Measurements from ENCODE around the gene NEMP1. TPM values are rescaled to one million over a fixed set of nuclear protein-coding genes. Genes with fewer than 3 reads are reported as not detected.

NEMP1 gene
- total and polyA plus RNA-seq, 2 of the 13 experiments (the other 11 are each of a cell fraction or from before 2014, with no cell fraction given): 11.4 to 12.9 TPM

DNA sequence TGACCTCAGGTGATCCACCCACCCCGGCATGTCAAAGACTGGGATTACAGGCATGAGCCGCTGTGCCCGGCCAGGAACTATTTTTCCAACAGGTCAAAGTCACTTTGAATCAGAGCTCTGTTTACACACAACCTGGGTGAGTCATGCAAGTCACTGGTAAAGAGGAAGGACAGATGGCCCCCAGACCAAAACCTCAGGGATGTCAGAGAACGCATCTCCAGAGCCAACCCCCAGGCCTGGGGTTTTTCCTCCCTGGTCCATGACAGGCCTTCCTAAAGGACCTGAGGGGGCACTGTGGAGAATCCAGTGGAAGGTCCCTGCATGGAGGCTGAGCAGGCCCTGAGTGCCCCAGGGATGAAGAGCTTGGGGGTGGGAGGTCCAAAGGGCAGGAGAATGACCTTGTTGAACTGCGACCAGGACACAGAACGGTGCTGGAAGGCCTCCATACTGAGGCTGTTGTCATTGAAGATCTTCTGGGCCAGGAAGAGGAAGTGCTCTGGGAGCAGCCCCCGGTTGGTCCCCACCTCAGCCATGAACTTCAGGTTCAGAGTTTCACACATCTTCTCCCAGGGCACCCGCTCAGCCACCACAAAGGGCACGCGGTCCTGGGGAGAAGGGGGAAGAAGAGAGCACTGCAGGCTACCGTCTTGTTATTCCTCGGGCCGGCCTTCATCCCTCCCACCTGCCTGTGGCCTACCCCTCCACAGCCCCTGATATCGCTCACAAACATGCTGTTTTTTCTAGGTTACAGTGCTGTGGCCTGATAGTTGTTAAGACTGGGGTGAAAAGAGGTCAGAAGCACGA lies 23.5 kb upstream of the NEMP1 start (continued):
- TF ChIP-seq ZNF660 (CRISPR knock-in tag; IDR thresholded peaks at IDR 0.05; ENCODE audit: borderline replicate concordance, low read depth): no peak
- TF ChIP-seq ZNF496 (CRISPR knock-in tag; IDR thresholded peaks at IDR 0.05; ENCODE audit: insufficient replicate concordance): no peak
- TF ChIP-seq, protein P1, sequence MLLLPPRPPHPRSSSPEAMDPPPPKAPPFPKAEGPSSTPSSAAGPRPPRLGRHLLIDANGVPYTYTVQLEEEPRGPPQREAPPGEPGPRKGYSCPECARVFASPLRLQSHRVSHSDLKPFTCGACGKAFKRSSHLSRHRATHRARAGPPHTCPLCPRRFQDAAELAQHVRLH (CRISPR knock-in tag; IDR thresholded peaks at IDR 0.05; ENCODE audit: borderline replicate concordance, low read depth): peak; percentile 54; the same call in 1 of the 2 replicates
- TF ChIP-seq ZNF431 (CRISPR knock-in tag; IDR thresholded peaks at IDR 0.05; ENCODE audit: borderline replicate concordance, low read depth): peak; percentile 48
- TF ChIP-seq, protein P2, sequence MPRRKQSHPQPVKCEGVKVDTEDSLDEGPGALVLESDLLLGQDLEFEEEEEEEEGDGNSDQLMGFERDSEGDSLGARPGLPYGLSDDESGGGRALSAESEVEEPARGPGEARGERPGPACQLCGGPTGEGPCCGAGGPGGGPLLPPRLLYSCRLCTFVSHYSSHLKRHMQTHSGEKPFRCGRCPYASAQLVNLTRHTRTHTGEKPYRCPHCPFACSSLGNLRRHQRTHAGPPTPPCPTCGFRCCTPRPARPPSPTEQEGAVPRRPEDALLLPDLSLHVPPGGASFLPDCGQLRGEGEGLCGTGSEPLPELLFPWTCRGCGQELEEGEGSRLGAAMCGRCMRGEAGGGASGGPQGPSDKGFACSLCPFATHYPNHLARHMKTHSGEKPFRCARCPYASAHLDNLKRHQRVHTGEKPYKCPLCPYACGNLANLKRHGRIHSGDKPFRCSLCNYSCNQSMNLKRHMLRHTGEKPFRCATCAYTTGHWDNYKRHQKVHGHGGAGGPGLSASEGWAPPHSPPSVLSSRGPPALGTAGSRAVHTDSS (CRISPR knock-in tag; conservative IDR thresholded peaks at IDR 0.05): no peak
- TF ChIP-seq SMARCC2 (IDR thresholded peaks at IDR 0.05): peak; percentile 33; the same call in 1 of the 2 replicates
- TF ChIP-seq ZNF484 (CRISPR knock-in tag; IDR thresholded peaks at IDR 0.05; ENCODE audit: borderline replicate concordance, low read depth): no peak
- peak; percentile 79 for TF ChIP-seq GABPB1 (CRISPR knock-in tag; IDR thresholded peaks at IDR 0.05)
- TF ChIP-seq, protein P3, sequence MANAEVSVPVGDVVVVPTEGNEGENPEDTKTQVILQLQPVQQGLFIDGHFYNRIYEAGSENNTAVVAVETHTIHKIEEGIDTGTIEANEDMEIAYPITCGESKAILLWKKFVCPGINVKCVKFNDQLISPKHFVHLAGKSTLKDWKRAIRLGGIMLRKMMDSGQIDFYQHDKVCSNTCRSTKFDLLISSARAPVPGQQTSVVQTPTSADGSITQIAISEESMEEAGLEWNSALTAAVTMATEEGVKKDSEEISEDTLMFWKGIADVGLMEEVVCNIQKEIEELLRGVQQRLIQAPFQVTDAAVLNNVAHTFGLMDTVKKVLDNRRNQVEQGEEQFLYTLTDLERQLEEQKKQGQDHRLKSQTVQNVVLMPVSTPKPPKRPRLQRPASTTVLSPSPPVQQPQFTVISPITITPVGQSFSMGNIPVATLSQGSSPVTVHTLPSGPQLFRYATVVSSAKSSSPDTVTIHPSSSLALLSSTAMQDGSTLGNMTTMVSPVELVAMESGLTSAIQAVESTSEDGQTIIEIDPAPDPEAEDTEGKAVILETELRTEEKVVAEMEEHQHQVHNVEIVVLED (CRISPR knock-in tag; IDR thresholded peaks at IDR 0.05; ENCODE audit: borderline replicate concordance): peak; percentile 41; the same call in 1 of the 2 replicates
- TF ChIP-seq KLF9 (CRISPR knock-in tag; IDR thresholded peaks at IDR 0.05; ENCODE audit: low read depth): no peak
- TF ChIP-seq KAT7 (CRISPR knock-in tag; IDR thresholded peaks at IDR 0.05; ENCODE audit: borderline replicate concordance): 0 out of 2 replicates have a peak, but pooled peaks have one; percentile 41
- 0 out of 2 replicates have a peak, but pooled peaks have one; percentile 48 for TF ChIP-seq SSRP1 (CRISPR knock-in tag; IDR thresholded peaks at IDR 0.05)
- TF ChIP-seq ZNF143 (CRISPR knock-in tag; IDR thresholded peaks at IDR 0.05): no peak
- no peak for TF ChIP-seq ZSCAN12 (CRISPR knock-in tag; IDR thresholded peaks at IDR 0.05)
- TF ChIP-seq RORA (CRISPR knock-in tag; IDR thresholded peaks at IDR 0.05): no peak
- no peak for TF ChIP-seq SRF (IDR thresholded peaks at IDR 0.05; ENCODE audit: low read depth, low read length)
- TF ChIP-seq, protein P4, sequence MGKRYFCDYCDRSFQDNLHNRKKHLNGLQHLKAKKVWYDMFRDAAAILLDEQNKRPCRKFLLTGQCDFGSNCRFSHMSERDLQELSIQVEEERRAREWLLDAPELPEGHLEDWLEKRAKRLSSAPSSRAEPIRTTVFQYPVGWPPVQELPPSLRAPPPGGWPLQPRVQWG (CRISPR knock-in tag; IDR thresholded peaks at IDR 0.05; ENCODE audit: borderline replicate concordance, low read depth): no peak
- peak; percentile 38 for TF ChIP-seq FOXP1 (IDR thresholded peaks at IDR 0.05)
- TF ChIP-seq FOXP1 (CRISPR knock-in tag; IDR thresholded peaks at IDR 0.05): peak; percentile 78
- peak; percentile 94 for TF ChIP-seq HNF4A (CRISPR knock-in tag; IDR thresholded peaks at IDR 0.05)
- peak; percentile 100 for TF ChIP-seq PHF21A (CRISPR knock-in tag; IDR thresholded peaks at IDR 0.05)
- TF ChIP-seq, protein P5, sequence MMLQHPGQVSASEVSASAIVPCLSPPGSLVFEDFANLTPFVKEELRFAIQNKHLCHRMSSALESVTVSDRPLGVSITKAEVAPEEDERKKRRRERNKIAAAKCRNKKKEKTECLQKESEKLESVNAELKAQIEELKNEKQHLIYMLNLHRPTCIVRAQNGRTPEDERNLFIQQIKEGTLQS (CRISPR knock-in tag; IDR thresholded peaks at IDR 0.05): peak; percentile 95
- TF ChIP-seq MBNL3 (CRISPR knock-in tag; conservative IDR thresholded peaks at IDR 0.05): no peak
- TF ChIP-seq KDM6A (CRISPR knock-in tag; IDR thresholded peaks at IDR 0.05; ENCODE audit: low read depth): peak; percentile 71; the same call in 1 of the 2 replicates
- peak; percentile 25; the same call in 1 of the 2 replicates for TF ChIP-seq ZNF335 (CRISPR knock-in tag; IDR thresholded peaks at IDR 0.05)
- TF ChIP-seq, protein P6, sequence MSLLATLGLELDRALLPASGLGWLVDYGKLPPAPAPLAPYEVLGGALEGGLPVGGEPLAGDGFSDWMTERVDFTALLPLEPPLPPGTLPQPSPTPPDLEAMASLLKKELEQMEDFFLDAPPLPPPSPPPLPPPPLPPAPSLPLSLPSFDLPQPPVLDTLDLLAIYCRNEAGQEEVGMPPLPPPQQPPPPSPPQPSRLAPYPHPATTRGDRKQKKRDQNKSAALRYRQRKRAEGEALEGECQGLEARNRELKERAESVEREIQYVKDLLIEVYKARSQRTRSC (CRISPR knock-in tag; IDR thresholded peaks at IDR 0.05; ENCODE audit: low read depth): no peak
- TF ChIP-seq ZNF724P (CRISPR knock-in tag; IDR thresholded peaks at IDR 0.05; ENCODE audit: borderline replicate concordance): peak; percentile 57; the same call in 1 of the 2 replicates

Measured in HepG2 (cell line).